GM12878 (cell line): ENCODE measurements around the gene RETN. TPM values are rescaled to one million over a fixed set of nuclear protein-coding genes. Genes with fewer than 3 reads are reported as not detected.
A peak's percentile ranks its signal among the peaks of the same experiment; 100 is the strongest.

ENCODE experiments used
- BHLHE40 ChIP-seq, 2 experiments: fragments of 450-650 bp in 1 of 2; IDR thresholded peaks; 2 replicates each; pipeline ENCODE4 v1.6.1; 2011 to 2017; ENCODE audit warnings: low read depth in 2 of 2, borderline replicate concordance in 1 of 2, improper control_type of control experiment in 1 of 2, low read length in 1 of 2, mild to moderate bottlenecking in 1 of 2
- CREM ChIP-seq: IDR thresholded peaks from 2 replicates; pipeline ENCODE4 v1.6.1; 2014; ENCODE audit warnings: antibody characterized with exemption, low read depth
- DPF2 ChIP-seq: fragments of 450-650 bp; IDR thresholded peaks from 2 replicates; pipeline ENCODE4 v1.6.1; 2017; ENCODE audit warnings: mild to moderate bottlenecking
- EZH2 ChIP-seq: IDR thresholded peaks from 2 replicates; pipeline ENCODE4 v1.6.1; 2012; ENCODE audit warnings: low read depth, mild to moderate bottlenecking, control low read depth, inconsistent platforms, low read length, borderline replicate concordance; ENCODE audit not compliant: control insufficient read depth
- GABPA ChIP-seq: IDR thresholded peaks from 2 replicates; pipeline ENCODE4 v1.6.1; 2014; ENCODE audit warnings: antibody characterized with exemption, low read depth, mild to moderate bottlenecking, inconsistent platforms
- HDAC2 ChIP-seq: fragments of 200-600 bp; sonication (generic); IDR thresholded peaks from 2 replicates; pipeline ENCODE4 v1.6.1; 2017
- IRF3 ChIP-seq: fragments of 450-650 bp; IDR thresholded peaks from 2 replicates; pipeline ENCODE4 v1.6.1; 2014; ENCODE audit warnings: mild to moderate bottlenecking
- MXI1 ChIP-seq: fragments of 150-350 bp; IDR thresholded peaks from 2 replicates; pipeline ENCODE4 v1.6.1; 2011; ENCODE audit warnings: low read depth, mild to moderate bottlenecking, inconsistent platforms, low read length, improper control_type of control experiment
- NFIC ChIP-seq: IDR thresholded peaks from 2 replicates; pipeline ENCODE4 v1.6.1; 2012; ENCODE audit warnings: low read depth, mild to moderate bottlenecking, inconsistent platforms, low read length, moderate library complexity
- NRF1 ChIP-seq: conservative IDR thresholded peaks from 2 replicates; pipeline ENCODE4 v1.6.1; 2011; ENCODE audit warnings: mild to moderate bottlenecking, low read depth, low read length, improper control_type of control experiment
- PAX5 ChIP-seq: IDR thresholded peaks from 2 replicates; pipeline ENCODE4 v1.6.1; 2011; ENCODE audit warnings: low read depth, low read length, borderline replicate concordance
- RAD51 ChIP-seq: fragments of 450-650 bp; IDR thresholded peaks from 2 replicates; pipeline ENCODE4 v1.6.1; 2016; ENCODE audit warnings: moderate library complexity, mild to moderate bottlenecking, inconsistent platforms
- RB1 ChIP-seq: fragments of 450-650 bp; formaldehyde crosslinking; IDR thresholded peaks from 2 replicates; pipeline ENCODE4 v1.6.1; 2017; ENCODE audit warnings: mild to moderate bottlenecking, borderline replicate concordance
- SIX5 ChIP-seq: IDR thresholded peaks from 2 replicates; pipeline ENCODE4 v1.6.1; 2011; ENCODE audit warnings: mild to moderate bottlenecking, low read depth, low read length, moderate library complexity; ENCODE audit not compliant: severe bottlenecking
- SMAD1 ChIP-seq: fragments of 450-650 bp; IDR thresholded peaks from 2 replicates; pipeline ENCODE4 v1.6.1; 2018; ENCODE audit warnings: mild to moderate bottlenecking, low read depth; ENCODE audit not compliant: partially characterized antibody
- STAT1 ChIP-seq: fragments of 450-650 bp; conservative IDR thresholded peaks from 2 replicates; pipeline ENCODE4 v1.6.1; 2014; ENCODE audit warnings: antibody characterized with exemption, mild to moderate bottlenecking
- STAT3 ChIP-seq: IDR thresholded peaks from 2 replicates; pipeline ENCODE4 v1.6.1; 2011; ENCODE audit warnings: low read depth, low read length, improper control_type of control experiment
- SUZ12 ChIP-seq: fragments of 200-600 bp; sonication (generic); IDR thresholded peaks from one replicate; pipeline ENCODE4 v1.6.1; 2018; ENCODE audit warnings: antibody characterized with exemption, mild to moderate bottlenecking; ENCODE audit not compliant: unreplicated experiment
- WRNIP1 ChIP-seq: IDR thresholded peaks from 2 replicates; pipeline ENCODE4 v1.6.1; 2011; ENCODE audit warnings: low read depth, low read length, improper control_type of control experiment, borderline replicate concordance
- polyA plus RNA-seq, 11 experiments: library from polyadenylated mRNA; depleted of rRNA in 4 of 11; unstranded in 6 of 11; stranded (reverse) in 5 of 11; fragments of >200 nt; fragmentation: Nextera tagmentation in 4 of 11; fragmentation: Illumina TruSeq in 1 of 11; extraction: Ambion mirVana in 4 of 11; extraction: Trizol in 1 of 11; gene quantifications; 1 replicate in 1 of 11; 2 replicates in 10 of 11; pipeline versions ENCODE4 v1.2.1 to v1.2.3, GENCODE V29; 2011 to 2016; ENCODE audit warnings: inconsistent platforms in 2 of 11, missing spikeins in 2 of 11, low read depth in 1 of 11
- total RNA-seq, 4 experiments: library from RNA; depleted of rRNA in 3 of 4; stranded (reverse); fragments of >200 nt in 3 of 4; fragmentation: Illumina TruSeq in 1 of 4; extraction: Trizol in 1 of 4; gene quantifications; 2 replicates each; pipeline versions ENCODE4 v1.2.1 to v1.2.3, GENCODE V29; 2013 to 2021
- TF ChIP-seq, protein P1 (sequence below): IDR thresholded peaks from 2 replicates; pipeline ENCODE4 v1.6.1; 2012; ENCODE audit warnings: low read depth, low read length, improper control_type of control experiment
- TF ChIP-seq, protein P2 (sequence below): IDR thresholded peaks from 2 replicates; pipeline ENCODE4 v1.6.1; 2012; ENCODE audit warnings: improper control_type of control experiment, low read depth, low read length; ENCODE audit not compliant: insufficient replicate concordance
- TF ChIP-seq, protein P3 (sequence below): fragments of 450-650 bp; IDR thresholded peaks from 2 replicates; pipeline ENCODE4 v1.6.1; 2016; ENCODE audit warnings: mild to moderate bottlenecking

The RETN gene
- total and polyA plus RNA-seq, 10 of the 15 experiments (the other 5 are each of a cell fraction or from before 2014, with no cell fraction given), result 0.26 TPM; not detected in 9

DNA sequence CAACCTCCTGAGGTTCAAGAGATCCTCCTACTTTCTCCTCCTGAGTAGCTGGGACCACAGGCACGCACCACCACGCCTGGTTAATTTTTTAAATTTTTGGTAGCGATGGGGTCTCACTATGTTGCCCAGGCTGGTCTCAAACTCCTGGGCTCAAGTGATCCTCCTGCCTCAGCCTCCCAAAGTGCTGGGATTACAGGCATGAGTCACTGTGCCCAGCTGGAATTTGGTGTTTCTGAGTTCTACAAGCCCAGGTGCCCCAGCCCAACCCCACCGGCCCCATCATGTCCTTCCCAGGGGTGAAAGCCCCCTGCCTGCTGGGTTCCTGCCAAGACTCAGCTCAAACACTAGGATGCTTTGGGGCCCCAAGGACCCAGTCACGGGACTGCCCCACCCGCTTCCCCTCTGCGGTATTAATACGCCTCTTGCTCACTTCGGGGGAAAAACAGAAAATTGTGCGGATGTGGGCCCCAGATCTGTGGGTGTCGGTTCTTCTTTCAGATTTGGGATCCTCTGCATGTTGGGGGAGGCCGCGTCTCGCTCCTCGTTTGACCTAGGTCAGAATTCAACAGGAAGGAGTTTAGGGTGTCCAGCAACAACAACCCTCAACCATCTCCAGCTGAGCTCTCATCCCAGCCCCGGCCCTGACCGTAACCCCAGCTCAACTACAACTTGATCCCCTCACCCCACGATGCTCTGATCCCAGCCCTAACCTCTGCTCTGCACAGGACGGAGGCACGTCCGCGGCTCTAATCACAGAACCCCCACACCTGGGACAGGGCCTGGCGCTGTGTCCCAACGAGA is 36.7 kb downstream of the RETN start (continued):
- TF ChIP-seq EZH2 (no peak), STAT1 (no peak), CREM (peak; percentile 94), IRF3 (no peak), STAT3 (no peak), PAX5 (peak; percentile 88), DPF2 (peak; percentile 95), RAD51 (peak; percentile 76), SUZ12 (no peak), WRNIP1 (no peak), HDAC2 (no peak), MXI1 (no peak), NRF1 (no peak), SMAD1 (peak; percentile 72), BHLHE40 (IDR thresholded peaks at IDR 0.05; ENCODE audit: borderline replicate concordance in 1 of 2, low read depth in 2 of 2, low read length in 1 of 2) (peak; percentile 98 to 99), NFIC (peak; percentile 98), RB1 (no peak), GABPA (no peak; the same call in 1 of the 2 replicates), SIX5 (peak; percentile 13)
- TF ChIP-seq, protein P1, sequence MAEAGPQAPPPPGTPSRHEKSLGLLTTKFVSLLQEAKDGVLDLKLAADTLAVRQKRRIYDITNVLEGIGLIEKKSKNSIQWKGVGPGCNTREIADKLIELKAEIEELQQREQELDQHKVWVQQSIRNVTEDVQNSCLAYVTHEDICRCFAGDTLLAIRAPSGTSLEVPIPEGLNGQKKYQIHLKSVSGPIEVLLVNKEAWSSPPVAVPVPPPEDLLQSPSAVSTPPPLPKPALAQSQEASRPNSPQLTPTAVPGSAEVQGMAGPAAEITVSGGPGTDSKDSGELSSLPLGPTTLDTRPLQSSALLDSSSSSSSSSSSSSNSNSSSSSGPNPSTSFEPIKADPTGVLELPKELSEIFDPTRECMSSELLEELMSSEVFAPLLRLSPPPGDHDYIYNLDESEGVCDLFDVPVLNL, result no peak
- TF ChIP-seq, protein P2, sequence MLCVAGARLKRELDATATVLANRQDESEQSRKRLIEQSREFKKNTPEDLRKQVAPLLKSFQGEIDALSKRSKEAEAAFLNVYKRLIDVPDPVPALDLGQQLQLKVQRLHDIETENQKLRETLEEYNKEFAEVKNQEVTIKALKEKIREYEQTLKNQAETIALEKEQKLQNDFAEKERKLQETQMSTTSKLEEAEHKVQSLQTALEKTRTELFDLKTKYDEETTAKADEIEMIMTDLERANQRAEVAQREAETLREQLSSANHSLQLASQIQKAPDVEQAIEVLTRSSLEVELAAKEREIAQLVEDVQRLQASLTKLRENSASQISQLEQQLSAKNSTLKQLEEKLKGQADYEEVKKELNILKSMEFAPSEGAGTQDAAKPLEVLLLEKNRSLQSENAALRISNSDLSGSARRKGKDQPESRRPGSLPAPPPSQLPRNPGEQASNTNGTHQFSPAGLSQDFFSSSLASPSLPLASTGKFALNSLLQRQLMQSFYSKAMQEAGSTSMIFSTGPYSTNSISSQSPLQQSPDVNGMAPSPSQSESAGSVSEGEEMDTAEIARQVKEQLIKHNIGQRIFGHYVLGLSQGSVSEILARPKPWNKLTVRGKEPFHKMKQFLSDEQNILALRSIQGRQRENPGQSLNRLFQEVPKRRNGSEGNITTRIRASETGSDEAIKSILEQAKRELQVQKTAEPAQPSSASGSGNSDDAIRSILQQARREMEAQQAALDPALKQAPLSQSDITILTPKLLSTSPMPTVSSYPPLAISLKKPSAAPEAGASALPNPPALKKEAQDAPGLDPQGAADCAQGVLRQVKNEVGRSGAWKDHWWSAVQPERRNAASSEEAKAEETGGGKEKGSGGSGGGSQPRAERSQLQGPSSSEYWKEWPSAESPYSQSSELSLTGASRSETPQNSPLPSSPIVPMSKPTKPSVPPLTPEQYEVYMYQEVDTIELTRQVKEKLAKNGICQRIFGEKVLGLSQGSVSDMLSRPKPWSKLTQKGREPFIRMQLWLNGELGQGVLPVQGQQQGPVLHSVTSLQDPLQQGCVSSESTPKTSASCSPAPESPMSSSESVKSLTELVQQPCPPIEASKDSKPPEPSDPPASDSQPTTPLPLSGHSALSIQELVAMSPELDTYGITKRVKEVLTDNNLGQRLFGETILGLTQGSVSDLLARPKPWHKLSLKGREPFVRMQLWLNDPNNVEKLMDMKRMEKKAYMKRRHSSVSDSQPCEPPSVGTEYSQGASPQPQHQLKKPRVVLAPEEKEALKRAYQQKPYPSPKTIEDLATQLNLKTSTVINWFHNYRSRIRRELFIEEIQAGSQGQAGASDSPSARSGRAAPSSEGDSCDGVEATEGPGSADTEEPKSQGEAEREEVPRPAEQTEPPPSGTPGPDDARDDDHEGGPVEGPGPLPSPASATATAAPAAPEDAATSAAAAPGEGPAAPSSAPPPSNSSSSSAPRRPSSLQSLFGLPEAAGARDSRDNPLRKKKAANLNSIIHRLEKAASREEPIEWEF, result no peak
- TF ChIP-seq, protein P3, sequence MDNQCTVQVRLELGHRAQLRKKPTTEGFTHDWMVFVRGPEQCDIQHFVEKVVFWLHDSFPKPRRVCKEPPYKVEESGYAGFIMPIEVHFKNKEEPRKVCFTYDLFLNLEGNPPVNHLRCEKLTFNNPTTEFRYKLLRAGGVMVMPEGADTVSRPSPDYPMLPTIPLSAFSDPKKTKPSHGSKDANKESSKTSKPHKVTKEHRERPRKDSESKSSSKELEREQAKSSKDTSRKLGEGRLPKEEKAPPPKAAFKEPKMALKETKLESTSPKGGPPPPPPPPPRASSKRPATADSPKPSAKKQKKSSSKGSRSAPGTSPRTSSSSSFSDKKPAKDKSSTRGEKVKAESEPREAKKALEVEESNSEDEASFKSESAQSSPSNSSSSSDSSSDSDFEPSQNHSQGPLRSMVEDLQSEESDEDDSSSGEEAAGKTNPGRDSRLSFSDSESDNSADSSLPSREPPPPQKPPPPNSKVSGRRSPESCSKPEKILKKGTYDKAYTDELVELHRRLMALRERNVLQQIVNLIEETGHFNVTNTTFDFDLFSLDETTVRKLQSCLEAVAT, result peak; percentile 65
